GM12873 (cell line): ENCODE measurements around the gene HS3ST6.
A peak's percentile ranks its signal among the peaks of the same experiment; 100 is the strongest.

Experiments used
- TF ChIP-seq, protein P1 (sequence below): IDR thresholded peaks from 2 replicates; pipeline ENCODE4 v1.5.1; 2012; ENCODE audit warnings: low read depth, mild to moderate bottlenecking, moderate library complexity, low read length, control low read depth; ENCODE audit not compliant: insufficient read depth; ENCODE audit errors: missing control alignments

The HS3ST6 gene

GRCh38 chr16:1960665-1961630 is 42.7 kb upstream of the HS3ST6 start:
- TF ChIP-seq, protein P1, sequence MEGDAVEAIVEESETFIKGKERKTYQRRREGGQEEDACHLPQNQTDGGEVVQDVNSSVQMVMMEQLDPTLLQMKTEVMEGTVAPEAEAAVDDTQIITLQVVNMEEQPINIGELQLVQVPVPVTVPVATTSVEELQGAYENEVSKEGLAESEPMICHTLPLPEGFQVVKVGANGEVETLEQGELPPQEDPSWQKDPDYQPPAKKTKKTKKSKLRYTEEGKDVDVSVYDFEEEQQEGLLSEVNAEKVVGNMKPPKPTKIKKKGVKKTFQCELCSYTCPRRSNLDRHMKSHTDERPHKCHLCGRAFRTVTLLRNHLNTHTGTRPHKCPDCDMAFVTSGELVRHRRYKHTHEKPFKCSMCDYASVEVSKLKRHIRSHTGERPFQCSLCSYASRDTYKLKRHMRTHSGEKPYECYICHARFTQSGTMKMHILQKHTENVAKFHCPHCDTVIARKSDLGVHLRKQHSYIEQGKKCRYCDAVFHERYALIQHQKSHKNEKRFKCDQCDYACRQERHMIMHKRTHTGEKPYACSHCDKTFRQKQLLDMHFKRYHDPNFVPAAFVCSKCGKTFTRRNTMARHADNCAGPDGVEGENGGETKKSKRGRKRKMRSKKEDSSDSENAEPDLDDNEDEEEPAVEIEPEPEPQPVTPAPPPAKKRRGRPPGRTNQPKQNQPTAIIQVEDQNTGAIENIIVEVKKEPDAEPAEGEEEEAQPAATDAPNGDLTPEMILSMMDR = no peak

DNA sequence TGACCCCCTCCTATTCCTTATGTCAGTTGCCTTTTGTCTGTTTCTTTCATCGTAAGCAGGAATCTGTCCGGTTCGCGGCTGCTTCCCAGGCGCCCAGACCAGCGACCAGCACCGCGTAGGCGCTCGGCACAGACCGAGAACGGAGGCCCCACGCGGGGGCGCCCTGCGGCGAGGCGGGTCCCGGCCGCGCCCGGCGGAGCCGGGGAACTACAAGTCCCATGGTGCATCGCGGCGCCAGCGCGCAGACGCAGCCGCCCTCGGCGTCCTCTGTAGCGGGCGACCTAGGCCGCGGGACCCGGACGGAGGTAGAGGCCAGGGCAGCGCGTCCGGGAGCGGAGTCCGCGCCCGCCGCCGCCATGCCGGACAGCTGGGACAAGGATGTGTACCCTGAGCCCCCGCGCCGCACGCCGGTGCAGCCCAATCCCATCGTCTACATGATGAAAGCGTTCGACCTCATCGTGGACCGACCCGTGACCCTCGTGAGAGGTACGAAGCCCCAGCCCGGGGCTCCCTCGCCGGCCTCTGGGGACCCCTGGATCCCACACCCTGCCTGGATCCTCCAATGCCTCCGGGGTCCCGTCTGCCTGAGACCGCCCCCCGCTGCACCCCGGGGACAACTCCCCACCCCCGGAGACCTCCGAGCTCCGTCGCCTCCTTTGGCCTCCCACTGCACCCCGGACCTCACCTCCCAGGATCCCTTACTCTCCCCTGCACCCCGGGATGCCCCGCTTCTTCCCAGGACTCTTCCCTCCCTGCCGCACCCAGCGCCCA is 41.2 kb upstream of the HS3ST6 start, which contains the start of gene NDUFB10:
Gene NDUFB10, plus strand, starts transcription at position 270 of the 771 bp plus-strand sequence. Its CDS starts 87 bp downstream, at position 357.
- TF ChIP-seq, protein P1 = peak; percentile 74

GRCh38 chr16:1958715-1959268 is 40.6 kb upstream of the HS3ST6 start:
- TF ChIP-seq, protein P1 = no peak

DNA sequence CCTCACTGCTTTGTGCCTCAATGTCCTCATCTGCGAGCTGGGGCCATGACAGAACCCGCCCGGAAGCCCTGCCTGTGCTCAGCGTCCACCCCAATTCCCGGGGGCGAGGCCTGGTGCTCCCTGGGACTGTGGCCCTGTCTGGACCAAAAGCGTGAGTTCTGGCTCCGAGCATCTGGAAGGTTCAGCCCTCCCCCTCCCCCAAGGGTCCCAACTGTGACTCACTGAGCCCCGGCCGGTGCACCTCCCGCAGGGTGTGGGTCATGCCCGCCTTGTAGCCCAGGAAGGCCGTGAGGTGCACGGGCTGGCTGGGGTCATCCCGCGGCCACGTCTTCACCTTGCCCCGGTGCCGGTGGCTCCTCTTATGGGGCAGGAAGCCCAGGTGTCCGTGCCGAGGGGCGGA is 35.5 kb upstream of the HS3ST6 start:
- TF ChIP-seq, protein P1 = no peak

DNA sequence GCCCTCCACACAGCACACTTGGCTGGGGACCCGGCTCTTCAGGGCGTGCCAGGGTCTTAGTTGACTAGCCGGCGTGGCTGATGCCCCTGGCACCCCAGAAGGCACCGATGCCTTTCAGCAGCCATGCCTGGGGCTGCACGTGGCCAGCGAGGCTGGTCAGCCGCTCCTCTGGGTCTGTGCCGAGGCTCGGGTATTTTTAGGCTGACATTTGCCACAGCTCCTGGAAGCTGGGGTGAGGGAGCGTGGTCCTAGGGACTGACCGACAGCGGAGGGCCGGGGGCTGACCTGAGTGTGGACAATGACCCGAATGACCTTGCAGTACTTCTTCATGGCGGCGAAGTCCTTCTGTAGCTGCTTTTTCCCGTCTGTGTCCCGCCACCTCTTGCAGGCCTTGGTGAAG is 32.3 kb upstream of the HS3ST6 start:
- TF ChIP-seq, protein P1 = no peak

- TF ChIP-seq, protein P1 = no peak
Measured at GRCh38 chr16:1950047-1950446, 31.8 kb upstream of the HS3ST6 start.

DNA sequence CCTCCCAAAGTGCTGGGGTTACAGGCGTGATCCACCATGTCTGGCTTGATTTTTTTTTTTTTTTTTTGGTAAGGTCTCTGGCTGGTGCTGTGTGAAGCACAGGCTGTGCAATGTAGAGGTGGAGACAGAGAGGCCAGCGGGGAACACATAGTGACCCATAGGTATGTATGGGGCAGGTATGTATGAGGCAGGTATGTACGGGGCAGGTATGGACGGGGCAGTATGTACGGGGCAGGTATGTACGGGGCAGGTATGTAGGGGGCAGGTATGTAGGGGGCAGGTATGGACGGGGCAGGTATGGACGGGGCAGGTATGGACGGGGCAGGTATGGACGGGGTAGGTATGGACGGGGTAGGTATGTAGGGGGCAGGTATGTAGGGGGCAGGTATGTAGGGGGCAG is 31.3 kb upstream of the HS3ST6 start:
- TF ChIP-seq, protein P1 = no peak
